Panc1 (cell line): Measurements from ENCODE around the gene EFNA1.

Experiments
- CTCF ChIP-seq: fragments of 450-650 bp; IDR thresholded peaks from 2 replicates; pipeline ENCODE4 v1.5.1; 2017; ENCODE audit warnings: mild to moderate bottlenecking
- POLR2AphosphoS5 ChIP-seq: IDR thresholded peaks from 2 replicates; pipeline ENCODE4 v1.6.1; 2012; ENCODE audit warnings: mild to moderate bottlenecking, low read depth, low read length, moderate library complexity
- REST ChIP-seq, 2 experiments: IDR thresholded peaks; 2 replicates each; pipeline ENCODE4 v1.6.1; 2011 to 2012; ENCODE audit warnings: low read depth in 2 of 2, control low read depth in 1 of 2, low read length in 1 of 2, mild to moderate bottlenecking in 1 of 2, moderate library complexity in 1 of 2; ENCODE audit not compliant: insufficient read depth in 1 of 2
- SIN3A ChIP-seq: IDR thresholded peaks from 2 replicates; pipeline ENCODE4 v1.6.1; 2012; ENCODE audit warnings: low read depth, mild to moderate bottlenecking, low read length, moderate library complexity, borderline replicate concordance; ENCODE audit not compliant: insufficient read depth
- TCF7L2 ChIP-seq: IDR thresholded peaks from 2 replicates; pipeline ENCODE4 v1.6.1; 2011; ENCODE audit warnings: mild to moderate bottlenecking, low read depth, low read length, inconsistent platforms

- TF ChIP-seq CTCF = no peak
- no peak for TF ChIP-seq POLR2AphosphoS5
- TF ChIP-seq SIN3A = no peak
- no peak for TF ChIP-seq REST (IDR thresholded peaks at IDR 0.05; ENCODE audit: insufficient read depth in 1 of 2, low read depth in 2 of 2, low read length in 1 of 2)
- peak; percentile 10; the same call in 1 of the 2 replicates for TF ChIP-seq TCF7L2
Measured at GRCh38 chr1:155081472-155082300, 46.0 kb upstream of the EFNA1 start.
